Measurements from ENCODE around the gene RAD54L. TPM values are rescaled to one million over a fixed set of nuclear protein-coding genes. Genes with fewer than 3 reads are reported as not detected.

Gene RAD54L
- total RNA-seq, 1 donor: 1.4 TPM

GRCh38 chr1:46203738-46204405 lies 43.7 kb upstream of the RAD54L start:
- Histone ChIP-seq H3K27ac (ENCODE audit: low read depth, low read length) (peak overlapping the region; percentile 13), H4K20me1 (ENCODE audit: insufficient read depth, low read length) (peaks cover 5% of the 10 kb centered on the region), H3K4me2 (ENCODE audit: insufficient read depth, low read length) (peak overlapping the region; percentile 98), H3K9me3 (ENCODE audit: low read depth, low read length) (no peaks in the 10 kb centered on the region), H2AFZ (ENCODE audit: low read length) (peak overlapping the region; percentile 99), H3K4me1 (ENCODE audit: insufficient read depth, low read length) (peaks cover 12% of the 10 kb centered on the region), H3K79me2 (ENCODE audit: insufficient read depth, low read length) (peaks cover 11% of the 10 kb centered on the region), H3K27me3 (ENCODE audit: insufficient read depth, low read length) (no peaks in the 10 kb centered on the region), H3K4me3 (ENCODE audit: insufficient read depth, low read length) (peak overlapping the region; percentile 97), H3K36me3 (ENCODE audit: insufficient read depth, low read length) (peaks cover 4% of the 10 kb centered on the region)
- DNase-seq (ENCODE audit: insufficient read length, low spot score, missing footprints): peak; percentile 76
- TF ChIP-seq CTCF (IDR thresholded peaks at IDR 0.05; ENCODE audit: extremely low read depth, low read depth, low read length): no peak

GRCh38 chr1:46204406-46204742 lies 43.2 kb upstream of the RAD54L start:
- TF ChIP-seq CTCF (IDR thresholded peaks at IDR 0.05; ENCODE audit: extremely low read depth, low read depth, low read length): no peak
- Histone ChIP-seq H2AFZ (ENCODE audit: low read length) (no peak overlapping the region), H4K20me1 (ENCODE audit: insufficient read depth, low read length) (peaks cover 5% of the 10 kb centered on the region), H3K27ac (ENCODE audit: low read depth, low read length) (no peak overlapping the region), H3K36me3 (ENCODE audit: insufficient read depth, low read length) (peaks cover 4% of the 10 kb centered on the region), H3K4me1 (ENCODE audit: insufficient read depth, low read length) (peaks cover 12% of the 10 kb centered on the region), H3K4me2 (ENCODE audit: insufficient read depth, low read length) (peak overlapping the region; percentile 98), H3K79me2 (ENCODE audit: insufficient read depth, low read length) (peaks cover 11% of the 10 kb centered on the region), H3K9me3 (ENCODE audit: low read depth, low read length) (no peaks in the 10 kb centered on the region), H3K27me3 (ENCODE audit: insufficient read depth, low read length) (no peaks in the 10 kb centered on the region), H3K4me3 (ENCODE audit: insufficient read depth, low read length) (peak overlapping the region; percentile 97)
- DNase-seq (ENCODE audit: insufficient read length, low spot score, missing footprints): peak; percentile 80

GRCh38 chr1:46205141-46205540 lies 42.4 kb upstream of the RAD54L start:
- Histone ChIP-seq H3K9me3 (ENCODE audit: low read depth, low read length) (no peaks in the 10 kb centered on the region), H3K4me2 (ENCODE audit: insufficient read depth, low read length) (no peak overlapping the region), H3K27me3 (ENCODE audit: insufficient read depth, low read length) (no peaks in the 10 kb centered on the region), H3K27ac (ENCODE audit: low read depth, low read length) (no peak overlapping the region), H3K79me2 (ENCODE audit: insufficient read depth, low read length) (peaks cover 11% of the 10 kb centered on the region), H3K4me3 (ENCODE audit: insufficient read depth, low read length) (no peak overlapping the region), H3K4me1 (ENCODE audit: insufficient read depth, low read length) (peaks cover 12% of the 10 kb centered on the region), H2AFZ (ENCODE audit: low read length) (no peak overlapping the region), H4K20me1 (ENCODE audit: insufficient read depth, low read length) (peaks cover 5% of the 10 kb centered on the region), H3K36me3 (ENCODE audit: insufficient read depth, low read length) (peaks cover 4% of the 10 kb centered on the region)
- no peak for DNase-seq (ENCODE audit: insufficient read length, low spot score, missing footprints)
- no peak for TF ChIP-seq CTCF (IDR thresholded peaks at IDR 0.05; ENCODE audit: extremely low read depth, low read depth, low read length)

GRCh38 chr1:46205791-46206190 lies 41.8 kb upstream of the RAD54L start:
- Histone ChIP-seq H3K4me1 (ENCODE audit: insufficient read depth, low read length) (peaks cover 12% of the 10 kb centered on the region), H3K79me2 (ENCODE audit: insufficient read depth, low read length) (peaks cover 11% of the 10 kb centered on the region), H3K4me3 (ENCODE audit: insufficient read depth, low read length) (no peak overlapping the region), H3K9me3 (ENCODE audit: low read depth, low read length) (no peaks in the 10 kb centered on the region), H3K4me2 (ENCODE audit: insufficient read depth, low read length) (no peak overlapping the region), H3K27me3 (ENCODE audit: insufficient read depth, low read length) (no peaks in the 10 kb centered on the region), H2AFZ (ENCODE audit: low read length) (no peak overlapping the region), H3K27ac (ENCODE audit: low read depth, low read length) (no peak overlapping the region), H4K20me1 (ENCODE audit: insufficient read depth, low read length) (peaks cover 5% of the 10 kb centered on the region), H3K36me3 (ENCODE audit: insufficient read depth, low read length) (peaks cover 4% of the 10 kb centered on the region)
- DNase-seq (ENCODE audit: insufficient read length, low spot score, missing footprints): peak; percentile 56
- TF ChIP-seq CTCF (IDR thresholded peaks at IDR 0.05; ENCODE audit: extremely low read depth, low read depth, low read length): no peak
